NCI-H2081 (cell line): ENCODE measurements around the gene ELP5.

Source experiments
- DNase-seq, 2 experiments: peaks; one replicate each; lab custom pipeline; 2025; lab: John Stamatoyannopoulos, UW

ELP5 gene

DNA sequence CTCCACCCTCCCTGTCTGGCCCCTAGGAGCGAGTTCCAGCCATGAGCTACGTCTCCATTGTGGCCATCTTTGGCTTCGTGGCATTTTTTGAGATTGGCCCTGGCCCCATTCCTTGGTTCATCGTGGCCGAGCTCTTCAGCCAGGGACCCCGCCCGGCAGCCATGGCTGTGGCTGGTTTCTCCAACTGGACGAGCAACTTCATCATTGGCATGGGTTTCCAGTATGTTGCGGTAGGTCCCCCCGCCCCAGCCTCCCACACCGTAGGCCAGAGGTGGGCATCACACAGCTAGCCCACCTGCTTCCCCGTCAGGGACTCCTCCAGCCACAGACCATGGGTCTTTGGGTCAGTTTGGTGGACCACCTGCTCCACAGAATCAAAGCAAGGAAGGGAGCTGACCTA, 33.7 kb downstream of the ELP5 start:
- DNase-seq, result no peak

DNA sequence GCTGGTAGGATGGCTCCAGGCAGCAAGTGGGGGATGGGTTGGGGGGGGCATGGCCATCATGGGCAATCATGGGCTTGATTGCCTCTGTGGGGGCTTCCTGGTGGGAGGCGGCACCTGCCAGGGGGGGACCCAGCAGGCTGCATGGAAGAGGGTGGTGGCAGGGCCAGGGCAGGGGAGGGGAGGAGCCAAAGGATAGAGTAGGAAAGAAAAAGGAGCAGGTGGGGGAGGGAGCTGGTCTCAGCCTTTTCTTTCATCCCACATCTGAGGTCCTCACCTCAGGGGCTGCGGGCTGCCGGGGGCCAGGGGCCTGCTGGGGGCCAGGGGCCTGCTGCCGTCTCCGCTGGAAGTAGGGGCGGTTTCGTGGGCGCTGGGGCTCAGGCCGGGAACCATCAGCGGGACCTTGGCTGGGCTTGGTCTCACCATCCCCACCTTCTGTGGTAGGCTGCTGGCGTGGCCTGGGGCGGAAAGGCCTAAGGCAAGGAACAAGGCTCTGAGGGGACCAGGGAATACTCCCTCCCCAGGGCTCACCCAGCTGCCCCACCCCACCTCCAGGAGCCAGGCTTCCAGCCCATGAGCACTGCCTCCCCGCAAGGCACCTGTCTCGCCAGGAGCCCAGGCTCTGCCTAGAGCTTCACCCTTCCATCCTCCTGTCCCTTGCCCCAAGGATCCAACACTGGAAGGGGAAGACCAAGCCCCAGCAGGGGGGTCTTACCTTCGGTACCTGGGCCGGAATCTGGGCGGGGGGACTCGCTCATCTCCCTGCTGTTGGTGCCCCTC, 37.4 kb downstream of the ELP5 start:
- DNase-seq, result no peak

DNA sequence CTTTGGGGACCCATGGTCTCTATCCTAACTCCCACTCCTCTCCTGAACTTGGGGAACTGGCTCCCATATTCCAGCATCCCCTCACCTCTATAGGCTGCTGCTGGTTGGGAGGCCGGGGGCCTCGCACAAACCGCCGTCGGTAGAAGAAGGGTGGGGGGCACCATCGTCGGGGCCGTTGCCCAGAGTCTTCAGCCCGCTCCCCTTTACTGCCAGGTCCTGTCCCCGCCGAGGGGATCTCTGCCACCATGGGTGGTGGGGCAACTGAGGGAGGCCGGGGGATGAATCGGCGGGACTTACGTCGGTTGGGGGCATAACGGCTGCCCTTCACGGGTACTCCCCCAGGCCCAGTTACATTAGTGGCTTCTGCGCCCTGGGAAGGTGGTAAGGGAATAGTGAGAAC, 38.2 kb downstream of the ELP5 start:
- DNase-seq, result no peak

DNA sequence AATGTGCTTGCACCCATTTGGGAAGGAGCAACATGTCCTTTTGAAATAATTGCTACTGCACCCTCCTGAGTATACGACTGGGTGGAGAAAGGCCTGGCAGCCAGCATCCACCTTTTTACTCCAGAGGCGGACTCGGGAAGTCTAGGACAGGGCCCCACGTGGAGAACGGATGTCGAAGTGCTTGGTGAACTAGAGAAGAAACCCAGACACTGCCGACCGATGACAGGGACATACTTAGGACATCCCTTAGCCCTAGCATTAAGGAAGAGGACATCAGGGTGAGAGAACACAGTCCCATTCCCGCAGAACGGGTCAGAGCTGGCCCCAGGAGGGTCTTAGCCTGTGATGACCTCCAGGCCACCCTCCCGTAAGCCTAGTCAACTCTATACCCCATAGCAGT, 38.7 kb downstream of the ELP5 start:
- DNase-seq, result no peak

DNA sequence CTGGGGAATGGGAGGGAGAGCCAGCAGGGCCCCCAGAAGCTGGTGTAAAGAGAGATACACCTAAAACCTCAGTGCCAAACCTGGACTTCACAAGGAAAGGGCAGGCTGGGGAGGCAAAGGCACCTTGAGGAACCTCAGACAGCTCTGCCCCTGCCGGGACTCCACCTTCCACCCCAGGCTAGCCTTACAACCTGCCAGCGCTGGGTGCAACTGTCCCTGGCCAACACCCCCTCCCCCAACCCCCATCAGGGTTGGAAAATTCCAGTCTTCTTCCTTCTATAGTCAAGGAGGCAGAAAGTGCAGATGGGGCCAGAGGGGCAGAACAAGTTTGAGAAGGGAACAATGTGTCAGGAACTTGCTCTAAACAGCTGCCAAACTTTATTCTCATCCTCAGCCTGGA, 40.2 kb downstream of the ELP5 start:
- DNase-seq, result no peak

DNA sequence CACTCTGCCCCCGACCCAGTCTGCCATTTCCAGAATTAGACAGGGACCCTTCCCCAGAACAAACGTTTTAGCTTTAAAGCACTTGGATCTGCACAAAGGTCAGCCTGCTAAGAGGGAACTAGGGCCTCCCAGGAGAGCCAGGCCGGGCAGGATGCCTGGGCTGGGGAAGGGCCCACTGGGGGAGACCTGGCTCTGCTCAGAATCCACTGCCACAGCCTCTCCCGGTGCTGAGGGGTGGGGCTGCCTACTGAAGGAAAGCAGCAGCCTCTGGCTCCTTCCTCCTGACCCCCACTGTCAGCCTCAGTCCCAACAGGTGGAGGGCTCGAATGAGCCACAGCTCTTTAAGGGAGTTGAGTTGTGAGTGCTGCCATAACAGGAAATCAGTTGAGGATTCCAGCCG, 40.7 kb downstream of the ELP5 start:
- DNase-seq, result no peak

DNA sequence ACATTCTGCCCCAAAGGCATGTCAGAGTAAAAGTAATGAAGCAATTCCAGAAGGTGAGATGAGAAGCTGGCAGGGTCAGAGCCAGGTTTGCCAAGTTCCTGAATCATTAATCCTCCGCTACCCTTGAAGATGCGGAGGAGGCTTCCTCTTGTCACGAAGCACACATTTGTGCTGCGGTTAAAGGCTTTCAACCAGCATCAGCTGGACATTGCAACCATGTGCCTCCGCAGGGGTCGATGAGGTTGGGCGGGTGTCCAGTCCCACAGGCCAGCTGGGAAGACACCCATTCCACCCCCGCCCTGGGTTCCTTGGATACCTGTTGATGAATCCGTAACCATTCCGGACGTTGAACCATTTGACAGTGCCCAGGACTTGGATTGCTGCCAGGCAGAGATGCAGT, 41.1 kb downstream of the ELP5 start:
- no peak for DNase-seq

DNA sequence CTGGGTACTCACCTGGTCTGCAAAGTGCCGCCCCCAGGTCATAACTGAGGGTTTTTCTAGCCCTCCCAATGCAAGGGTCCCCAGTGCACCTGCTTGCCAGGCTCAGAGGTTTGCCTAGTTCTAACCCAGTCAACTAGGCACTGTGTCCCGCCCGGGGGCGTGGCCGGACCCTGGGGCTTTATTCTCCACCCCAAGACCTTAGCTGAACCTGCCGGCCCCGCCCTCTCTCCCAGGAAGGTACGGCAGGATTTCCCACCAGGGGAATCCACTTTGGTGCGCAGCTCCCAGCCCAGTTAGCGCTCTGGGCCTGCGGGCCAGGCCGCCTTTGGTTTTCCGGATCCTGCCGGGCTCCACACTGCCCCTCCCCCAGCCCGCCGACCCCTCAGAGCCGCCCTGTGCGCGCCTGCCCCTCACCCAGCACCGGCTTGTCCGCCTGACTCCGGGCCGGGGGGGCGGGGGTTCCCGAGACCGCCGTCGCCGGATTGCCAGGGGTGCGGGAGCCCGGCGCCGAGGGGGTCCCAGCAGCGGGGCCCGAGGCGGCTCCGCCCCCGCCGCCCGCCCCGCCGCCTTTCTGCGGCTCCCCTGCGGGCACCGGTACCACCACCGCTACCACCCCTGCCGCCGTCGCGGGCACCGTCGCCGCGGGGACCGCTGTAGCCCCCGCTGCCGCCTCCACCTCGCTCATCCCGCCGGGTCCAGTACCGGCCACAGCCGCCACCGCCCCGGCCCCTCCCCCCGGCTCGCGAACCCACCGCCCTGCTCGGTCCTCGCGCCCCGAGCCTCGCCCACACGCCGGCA, 42.0 kb downstream of the ELP5 start:
- DNase-seq, result no peak

DNA sequence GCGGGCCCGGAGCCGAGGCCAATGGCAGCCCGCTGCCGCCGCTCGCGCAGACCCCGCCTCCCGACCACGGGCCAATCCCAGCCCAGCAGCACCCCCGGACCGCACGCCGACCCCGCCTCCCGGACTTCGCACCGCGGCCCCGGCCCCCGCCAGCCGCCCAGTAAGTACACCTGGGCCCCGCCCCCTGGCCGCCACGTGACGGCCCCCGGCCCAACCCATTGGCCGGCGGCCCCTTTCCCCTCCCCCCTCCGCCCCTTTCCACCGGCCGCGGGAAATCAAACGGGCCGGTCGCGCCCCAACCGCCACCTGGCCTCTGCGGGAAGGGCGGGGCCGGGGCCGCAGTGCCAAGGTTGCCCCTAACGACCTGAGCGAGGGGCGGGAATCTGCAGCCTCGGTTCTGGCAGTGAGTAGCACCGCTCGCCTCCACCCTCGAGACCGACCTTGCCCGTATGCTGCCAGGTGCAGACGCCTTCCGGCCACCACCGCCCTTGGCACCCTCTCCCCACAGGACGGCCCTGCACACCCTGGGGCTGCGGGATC, 42.7 kb downstream of the ELP5 start, which contains the start of gene YBX2:
TSS of gene YBX2 (minus strand) at position 26 of the 540 bp plus-strand sequence. CDS start 139 bp downstream, outside the sequence.
- peak; percentile 53 for DNase-seq

DNA sequence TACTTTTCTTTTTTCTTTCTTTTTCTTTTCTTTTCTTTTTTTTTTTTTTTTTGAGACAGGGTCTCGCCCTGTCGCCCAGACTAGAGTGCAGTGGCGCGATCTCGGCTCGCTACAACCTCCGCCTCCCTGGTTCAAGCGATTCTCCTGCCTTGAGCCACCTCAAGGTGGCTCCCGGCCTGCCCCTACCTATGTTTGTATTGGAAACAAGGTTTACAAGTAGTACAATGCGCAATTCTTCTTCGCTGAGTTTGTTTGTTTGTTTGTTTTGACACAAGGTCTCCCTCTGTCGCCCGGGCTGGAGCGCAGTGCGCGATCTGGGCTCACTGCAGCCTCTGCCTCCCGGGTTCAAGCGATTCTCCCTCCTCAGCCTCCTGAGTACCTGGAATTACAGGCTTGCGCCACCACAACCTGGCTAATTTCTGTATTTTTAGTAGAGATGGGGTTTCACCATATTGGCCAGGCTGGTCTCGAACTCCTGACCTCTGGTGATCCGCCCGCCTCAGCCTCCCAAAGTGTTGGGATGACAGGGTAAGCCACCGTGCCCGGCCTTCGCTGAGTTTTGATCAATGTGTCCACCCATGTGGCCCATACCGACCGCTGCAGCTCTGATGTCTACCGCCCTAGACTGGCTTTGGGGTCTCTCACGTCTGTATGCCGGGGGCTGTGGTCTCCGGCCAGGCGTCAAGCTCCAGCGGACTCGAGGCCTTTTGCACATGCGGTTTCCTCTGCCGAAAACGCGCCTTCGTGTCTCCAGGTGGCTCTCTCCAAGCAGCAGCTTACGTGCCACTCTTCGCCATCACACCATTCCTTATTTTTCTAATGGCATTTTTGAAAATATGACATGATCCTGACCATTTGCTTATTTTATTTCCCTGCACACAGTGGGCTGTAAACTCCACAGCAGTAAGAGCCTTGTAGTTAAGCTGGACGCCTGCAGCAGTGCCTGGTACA, 43.5 kb downstream of the ELP5 start:
- DNase-seq, result no peak

DNA sequence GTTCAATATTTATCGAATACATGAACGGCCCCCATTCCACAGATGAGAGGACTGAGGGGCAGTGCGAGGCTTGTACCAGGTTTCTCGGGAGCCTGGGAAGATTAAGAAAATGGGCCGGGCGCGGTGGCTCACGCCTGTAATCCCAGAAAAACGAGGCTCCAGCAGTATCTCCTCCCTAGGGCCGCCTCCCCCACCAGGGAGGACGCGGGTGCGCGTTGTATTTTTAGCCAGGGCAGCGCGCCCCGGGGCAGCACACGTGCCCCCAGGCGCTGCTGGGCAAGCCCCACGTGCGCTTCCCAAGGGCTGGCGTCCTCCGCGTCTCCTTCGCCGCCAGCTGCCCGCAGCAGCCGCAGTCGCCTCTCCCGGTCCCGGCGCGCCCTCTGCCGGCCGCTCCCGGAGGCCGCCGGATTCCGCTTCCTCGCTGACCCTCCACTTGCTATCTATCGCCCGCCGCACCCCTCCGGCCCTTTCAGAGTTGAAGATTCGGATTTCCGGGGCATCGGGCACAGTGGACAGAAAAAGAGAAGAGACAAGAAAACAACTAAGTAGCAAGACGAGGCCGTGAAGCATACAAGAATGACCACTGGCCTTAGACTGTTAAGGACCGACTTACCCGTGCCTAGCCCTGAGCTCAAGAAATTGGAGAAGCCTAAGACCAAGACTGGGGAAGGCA, 44.3 kb downstream of the ELP5 start:
- peak; percentile 59 to 68 for DNase-seq

DNA sequence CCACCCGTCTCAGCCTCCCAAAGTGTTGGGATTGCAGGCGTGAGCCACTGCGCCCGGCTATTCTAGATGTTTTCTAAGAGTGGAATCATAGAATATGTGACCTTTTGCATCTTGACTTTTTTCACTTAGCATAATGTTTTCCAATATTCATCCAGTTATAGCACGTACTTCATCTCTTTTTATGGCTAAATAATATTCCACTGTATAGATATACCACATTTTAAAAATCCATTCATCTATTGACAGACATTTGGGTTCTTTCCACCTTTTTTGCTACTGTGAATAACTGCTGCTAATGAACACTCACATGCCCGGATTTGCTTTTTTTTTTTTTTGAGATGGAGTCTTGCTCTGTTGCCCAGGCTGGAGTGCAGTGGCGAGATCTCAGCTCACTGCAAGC, 52.2 kb downstream of the ELP5 start:
- DNase-seq, result no peak

DNA sequence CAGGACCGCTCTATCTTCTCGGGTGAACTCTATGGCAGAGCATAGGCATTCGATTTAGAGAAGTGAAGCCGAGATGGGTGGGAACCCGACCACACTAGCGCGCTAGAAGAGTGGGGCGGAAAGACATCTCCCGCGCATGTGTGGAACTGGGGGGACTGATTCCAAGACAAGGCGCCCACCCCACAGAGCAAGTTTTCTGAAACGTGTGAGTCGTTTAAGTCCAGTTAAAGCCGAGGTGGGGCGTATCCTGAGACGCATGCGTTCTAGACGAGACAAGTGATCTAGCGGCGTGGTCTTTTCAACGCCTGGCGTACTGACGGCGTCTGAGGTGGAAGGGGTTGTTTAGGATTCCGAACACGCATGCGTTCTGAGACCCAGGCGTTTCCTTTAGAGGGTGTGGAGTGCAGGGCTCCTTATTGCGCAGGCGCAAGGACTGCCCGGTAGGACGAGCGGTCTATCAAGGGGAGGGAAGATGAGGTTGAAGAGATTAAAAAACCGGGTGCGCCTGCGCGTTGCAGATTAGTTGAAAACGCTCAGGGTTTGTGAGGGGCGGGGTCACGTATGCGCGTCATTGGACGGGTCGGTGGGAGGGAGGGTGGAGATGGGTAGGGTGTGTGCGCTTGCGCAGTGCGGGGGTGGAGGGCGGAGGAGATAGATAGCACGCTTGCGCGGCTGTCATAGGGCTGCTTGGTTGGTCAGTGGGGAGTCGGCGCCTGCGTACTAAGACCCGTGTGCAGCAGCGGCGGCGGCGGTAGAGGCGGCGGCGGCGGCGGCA, 55.1 kb downstream of the ELP5 start, which contains the start of gene EIF5A:
TSS of gene EIF5A (plus strand) at position 718 of the 775 bp plus-strand sequence. CDS start 2,008 bp downstream, outside the sequence.
- DNase-seq, result peak; percentile 98

DNA sequence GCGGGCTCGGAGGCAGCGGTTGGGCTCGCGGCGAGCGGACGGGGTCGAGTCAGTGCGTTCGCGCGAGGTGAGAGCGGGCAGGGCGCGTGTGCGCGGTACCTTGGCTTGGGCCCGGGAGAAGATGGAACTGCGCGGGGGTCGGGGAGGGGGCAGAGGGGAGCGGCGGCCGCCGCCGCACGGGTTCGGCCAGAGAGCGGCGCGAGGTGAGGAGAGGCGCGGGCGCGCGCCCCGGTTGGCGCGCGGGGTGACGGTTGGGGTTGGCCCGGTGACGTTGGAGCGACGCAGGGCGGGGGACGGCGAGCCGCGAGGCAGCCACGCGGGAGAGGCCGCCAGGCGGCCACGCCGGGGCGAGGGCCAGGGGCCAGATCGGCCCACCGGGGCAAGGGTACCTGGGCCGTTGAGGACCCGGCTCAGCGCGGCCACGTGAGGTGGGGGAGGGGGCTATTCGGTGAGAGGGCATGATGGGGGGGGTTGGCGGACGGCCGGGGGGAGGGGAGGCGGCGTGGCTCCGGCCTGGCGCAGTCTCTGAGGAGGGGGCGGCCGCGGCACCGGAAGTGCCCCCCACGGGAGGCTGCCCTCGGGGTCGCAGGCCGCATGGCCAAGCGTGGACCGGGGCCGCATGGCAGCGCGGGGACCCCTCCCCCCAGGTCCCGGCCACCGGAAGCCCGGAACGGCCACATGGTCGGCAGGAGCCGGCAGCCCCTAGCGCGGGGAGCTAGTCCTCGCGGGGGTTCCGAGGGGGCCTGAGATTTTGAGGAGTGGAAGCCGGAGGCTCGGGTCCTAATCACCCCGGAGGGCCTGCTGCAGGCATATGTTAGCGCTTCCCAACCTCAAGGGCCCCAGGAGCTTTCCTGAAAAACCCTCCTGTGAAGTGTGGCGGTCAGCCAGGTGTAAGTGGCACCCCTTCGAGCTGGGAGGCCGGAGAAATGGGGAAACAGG, 55.9 kb downstream of the ELP5 start:
- peak in 1 of 2 experiments; percentile 37 for DNase-seq

DNA sequence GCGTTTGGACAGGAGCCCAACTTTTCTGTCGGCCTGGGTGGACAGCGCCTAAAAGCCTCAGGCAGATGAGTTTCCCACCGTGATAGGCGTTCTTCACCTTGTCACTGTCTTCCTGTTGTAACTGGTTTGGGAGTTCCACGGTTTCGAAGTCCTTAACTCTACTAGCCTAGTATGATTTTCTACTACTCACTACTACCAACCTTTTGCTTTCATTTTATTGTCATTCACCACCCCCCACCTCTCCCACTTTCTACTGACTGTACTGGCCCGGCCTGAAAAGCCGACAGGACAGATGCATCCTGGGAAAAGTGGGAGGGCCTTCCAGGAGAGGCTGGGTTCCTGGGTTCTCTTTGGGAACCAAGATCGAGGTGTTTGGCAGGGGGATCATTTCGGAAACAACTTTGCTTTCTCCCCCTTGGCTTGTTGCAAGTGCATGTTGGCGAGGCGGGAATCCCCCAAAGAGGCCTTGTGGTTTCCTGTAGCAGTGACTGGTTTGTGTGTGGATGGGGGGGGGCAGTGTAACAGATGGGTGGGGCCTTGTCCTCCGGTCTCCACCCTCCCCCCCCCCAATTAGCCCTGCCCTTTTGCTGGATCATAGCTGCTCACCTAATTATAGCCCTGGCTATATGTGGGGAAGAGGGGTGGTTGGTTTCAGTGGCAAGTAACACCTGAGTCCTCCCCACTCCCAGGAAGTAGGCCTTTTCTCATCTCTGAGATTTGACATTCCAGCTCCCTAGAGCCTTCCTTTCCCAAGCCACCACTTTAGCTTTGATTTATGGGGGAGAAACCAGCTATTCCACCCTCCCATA, 56.8 kb downstream of the ELP5 start:
- DNase-seq, result peak; percentile 38 to 64
